HG03280 (cell line): ENCODE results near the gene STPG3.

Experiments
- ATAC-seq: cut with Tn5 transposase; IDR thresholded peaks from one replicate; pipeline ENCODE4 v1.9.1; 2021; ENCODE audit warnings: mild to moderate bottlenecking, moderate library complexity; ENCODE audit not compliant: unreplicated experiment

STPG3 gene

DNA sequence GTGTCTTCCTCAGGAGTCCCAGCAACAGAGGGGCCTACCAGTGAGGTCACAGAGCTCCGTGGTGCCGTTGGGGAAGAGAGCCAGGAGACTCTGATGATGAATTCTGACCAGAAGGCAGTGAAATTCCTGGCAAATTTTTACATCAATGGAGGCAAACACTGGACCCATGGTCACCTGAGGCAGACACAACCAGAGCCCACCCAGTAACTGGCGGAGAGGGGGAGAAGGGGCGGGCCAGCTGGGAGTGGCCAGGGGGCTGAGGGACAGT lies at the start of gene STPG3:
STPG3 (plus strand) TSS at position 93 of the 268 bp plus-strand sequence; CDS start at position 94, 1 bp downstream.
- no peak for ATAC-seq

DNA sequence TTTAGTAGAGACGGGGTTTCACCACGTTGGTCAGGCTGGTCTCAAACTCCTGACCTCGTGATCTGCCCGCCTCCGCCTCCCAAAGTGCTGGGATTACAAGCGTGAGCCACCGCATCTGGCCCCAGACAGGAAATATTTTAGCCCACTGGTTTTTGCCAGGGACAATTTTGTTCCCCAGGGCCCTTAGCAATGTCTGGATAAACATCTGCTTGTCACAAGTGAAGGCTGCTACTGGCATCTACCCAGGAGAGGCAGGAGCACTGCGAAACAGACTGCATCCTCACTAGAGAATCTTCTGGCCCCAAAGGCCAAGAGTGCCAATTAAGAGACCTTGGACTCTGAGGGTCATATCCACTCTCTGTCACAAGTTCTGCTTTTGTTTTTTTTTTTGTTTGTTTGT lies 48.1 kb upstream of the STPG3 start:
- ATAC-seq: no peak

DNA sequence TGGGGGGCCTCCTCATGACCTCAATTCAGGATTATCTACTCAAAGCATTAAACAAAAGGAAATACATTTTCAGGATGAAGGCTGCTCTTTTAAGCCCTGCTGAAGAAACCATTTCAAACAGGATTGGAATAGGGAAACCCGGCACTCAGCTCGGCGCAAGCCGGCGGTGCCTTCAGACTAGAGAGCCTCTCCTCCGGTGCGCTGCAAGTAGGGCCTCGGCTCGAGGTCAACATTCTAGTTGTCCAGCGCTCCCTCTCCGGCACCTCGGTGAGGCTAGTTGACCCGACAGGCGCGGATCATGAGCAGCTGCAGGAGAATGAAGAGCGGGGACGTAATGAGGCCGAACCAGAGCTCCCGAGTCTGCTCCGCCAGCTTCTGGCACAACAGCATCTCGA lies 46.4 kb upstream of the STPG3 start:
- no peak for ATAC-seq

DNA sequence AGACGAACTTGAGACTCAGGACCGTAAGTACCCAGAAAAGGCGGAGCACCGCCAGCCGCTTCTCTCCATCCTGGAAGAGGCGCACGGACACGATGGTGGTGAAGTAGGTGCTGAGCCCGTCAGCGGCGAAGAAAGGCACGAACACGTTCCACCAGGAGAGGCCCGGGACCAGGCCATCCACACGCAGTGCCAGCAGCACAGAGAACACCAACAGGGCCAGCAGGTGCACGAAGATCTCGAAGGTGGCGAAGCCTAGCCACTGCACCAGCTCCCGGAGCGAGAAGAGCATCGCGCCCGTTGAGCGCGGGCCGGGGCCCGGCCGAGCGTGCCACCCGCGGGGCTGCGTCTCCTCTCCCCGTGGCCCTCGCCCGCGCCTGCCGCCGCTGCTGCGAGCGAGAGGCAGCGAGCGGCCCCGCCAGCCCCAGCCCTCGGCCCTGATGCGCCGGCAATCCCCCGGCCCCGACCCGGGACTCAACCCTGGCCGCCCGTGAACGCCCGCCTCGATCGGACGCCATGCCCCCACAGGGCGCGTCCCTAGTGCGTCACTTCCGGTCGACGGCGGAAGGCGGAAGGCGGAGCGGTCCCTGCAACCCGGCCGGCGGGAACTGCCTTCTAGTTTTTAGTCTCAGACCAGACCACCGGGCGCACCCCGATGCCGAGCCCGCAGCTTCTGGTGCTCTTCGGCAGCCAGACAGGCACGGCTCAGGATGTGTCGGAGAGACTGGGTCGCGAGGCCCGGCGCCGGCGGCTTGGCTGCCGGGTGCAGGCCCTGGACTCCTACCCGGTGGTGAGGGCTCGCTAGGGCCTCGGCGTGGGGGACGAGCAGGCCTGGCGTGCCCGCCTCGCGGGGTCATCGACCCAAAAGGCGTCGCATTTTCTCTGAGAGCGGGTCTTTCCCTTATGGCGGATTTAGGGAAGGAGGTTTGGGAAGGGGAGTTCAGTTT lies 45.7 kb upstream of the STPG3 start, which contains the start of the genes NDOR1 and TMEM203:
NDOR1 (plus strand) TSS at position 575 of the 944 bp plus-strand sequence; CDS start at position 653, 78 bp downstream.
TMEM203 (minus strand) TSS at position 523 of the 944 bp plus-strand sequence; CDS start at position 289, 234 bp downstream.
- peak; percentile 47 for ATAC-seq

DNA sequence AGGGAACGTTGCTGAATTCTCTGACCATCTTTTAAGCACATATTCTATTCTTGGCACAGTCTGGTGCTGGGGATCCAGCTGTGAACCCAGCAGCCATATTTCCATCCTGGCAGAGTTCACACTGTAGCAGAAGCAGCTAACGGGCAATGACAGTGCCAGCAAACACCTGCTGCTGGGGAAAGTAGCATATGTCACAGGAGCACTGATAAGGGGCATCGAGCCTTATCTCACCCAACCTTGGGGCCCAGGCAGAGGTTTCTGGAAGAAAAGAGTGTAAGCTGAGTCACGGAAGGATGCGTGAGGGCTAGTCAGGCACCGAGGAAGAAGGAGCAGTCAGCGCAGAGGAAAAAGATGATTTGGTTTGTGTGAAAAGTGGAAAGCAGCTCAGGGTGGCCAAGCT lies 44.5 kb upstream of the STPG3 start:
- no peak for ATAC-seq

DNA sequence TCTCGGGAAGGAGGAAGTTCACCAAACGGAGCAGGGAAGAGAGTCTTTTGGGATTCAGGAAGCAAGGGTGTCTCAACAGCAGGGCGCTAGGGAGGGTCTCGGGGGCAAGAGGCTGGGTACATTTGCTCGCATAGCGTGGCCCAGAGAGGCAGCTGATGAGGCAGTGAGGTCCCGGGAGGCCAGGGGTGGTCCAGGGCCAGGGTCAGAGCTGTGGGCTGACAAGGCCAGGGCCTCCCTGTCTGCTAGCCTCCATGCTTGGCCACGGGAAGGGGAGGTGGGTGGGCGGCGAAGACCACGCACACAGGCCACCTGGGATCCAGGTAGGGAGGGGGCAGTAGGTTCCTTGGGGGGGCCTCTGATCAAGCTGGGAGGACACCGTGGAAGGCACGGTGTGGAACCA lies 39.6 kb upstream of the STPG3 start:
- no peak for ATAC-seq

DNA sequence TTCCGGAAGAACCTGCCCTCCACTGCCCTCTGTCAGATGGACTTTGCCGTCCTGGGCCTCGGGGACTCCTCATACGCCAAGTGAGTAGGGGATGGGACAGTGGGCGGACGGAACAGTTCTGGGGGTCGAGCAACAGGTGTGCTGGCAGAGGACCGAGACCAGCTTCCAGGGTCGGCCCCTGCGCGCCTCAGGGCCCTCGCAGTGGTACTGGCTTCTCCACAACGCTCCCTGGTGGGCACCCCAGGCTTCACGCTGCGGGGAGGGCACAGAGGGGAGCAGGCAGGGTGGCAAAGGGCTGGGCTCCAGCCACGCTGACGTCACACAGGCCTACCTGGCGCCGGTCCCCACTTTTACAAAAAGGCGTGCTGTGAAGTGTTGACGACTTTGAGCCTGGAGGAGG lies 38.6 kb upstream of the STPG3 start:
- ATAC-seq: no peak

DNA sequence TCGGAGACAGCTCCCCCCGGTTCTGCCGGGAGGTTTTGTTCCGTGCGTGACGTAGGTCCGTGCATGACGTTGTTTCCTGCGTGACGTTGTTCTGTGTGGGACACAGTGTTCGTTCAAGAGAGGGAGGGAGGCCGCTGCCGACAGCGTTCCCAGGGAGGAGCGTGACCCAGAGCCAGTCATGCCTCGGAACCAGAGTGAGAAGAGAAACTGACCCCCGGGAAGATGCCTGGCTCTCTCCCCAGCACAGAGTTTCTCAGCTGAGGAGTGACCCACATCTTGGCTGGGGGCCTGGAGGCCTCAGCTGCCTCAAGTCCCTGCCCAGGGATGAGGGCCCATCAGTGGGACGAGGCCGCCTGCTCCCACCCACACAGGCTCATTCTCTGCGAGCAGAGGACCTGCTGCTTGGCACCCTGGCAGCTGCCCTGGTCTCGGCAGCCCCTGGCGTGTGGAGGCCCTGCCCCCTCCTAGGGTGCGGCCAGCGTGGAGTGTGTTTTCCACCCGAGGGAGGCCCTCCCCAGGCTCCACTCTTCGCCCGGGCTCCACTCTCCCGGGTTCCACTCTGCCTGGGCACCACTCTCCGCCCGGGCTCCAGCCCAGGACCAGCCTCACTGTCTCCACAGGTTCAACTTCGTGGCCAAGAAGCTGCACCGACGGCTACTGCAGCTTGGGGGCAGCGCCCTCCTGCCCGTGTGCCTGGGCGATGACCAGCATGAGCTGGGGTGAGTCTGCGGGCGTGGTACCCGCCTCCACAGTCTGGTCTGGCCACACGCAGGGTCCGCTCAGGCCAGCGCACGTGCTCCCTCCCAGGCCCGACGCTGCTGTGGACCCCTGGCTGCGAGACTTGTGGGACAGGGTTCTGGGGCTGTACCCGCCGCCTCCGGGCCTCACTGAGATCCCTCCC lies 37.7 kb upstream of the STPG3 start:
- ATAC-seq: no peak

DNA sequence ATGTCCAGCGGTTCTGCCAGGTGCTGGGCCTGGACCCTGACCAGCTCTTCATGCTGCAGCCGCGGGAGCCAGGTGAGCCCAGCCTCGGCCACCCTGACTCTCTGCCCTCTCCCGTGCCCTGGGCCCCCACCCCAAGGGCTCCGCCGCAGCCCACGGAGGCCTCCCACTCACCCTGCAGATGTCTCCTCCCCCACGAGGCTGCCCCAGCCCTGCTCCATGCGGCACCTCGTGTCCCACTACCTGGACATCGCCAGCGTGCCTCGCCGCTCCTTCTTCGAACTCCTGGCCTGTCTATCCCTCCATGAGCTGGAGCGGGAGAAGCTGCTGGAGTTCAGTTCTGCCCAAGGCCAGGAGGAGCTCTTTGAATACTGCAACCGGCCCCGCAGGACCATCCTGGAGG lies 36.5 kb upstream of the STPG3 start:
- ATAC-seq: no peak

DNA sequence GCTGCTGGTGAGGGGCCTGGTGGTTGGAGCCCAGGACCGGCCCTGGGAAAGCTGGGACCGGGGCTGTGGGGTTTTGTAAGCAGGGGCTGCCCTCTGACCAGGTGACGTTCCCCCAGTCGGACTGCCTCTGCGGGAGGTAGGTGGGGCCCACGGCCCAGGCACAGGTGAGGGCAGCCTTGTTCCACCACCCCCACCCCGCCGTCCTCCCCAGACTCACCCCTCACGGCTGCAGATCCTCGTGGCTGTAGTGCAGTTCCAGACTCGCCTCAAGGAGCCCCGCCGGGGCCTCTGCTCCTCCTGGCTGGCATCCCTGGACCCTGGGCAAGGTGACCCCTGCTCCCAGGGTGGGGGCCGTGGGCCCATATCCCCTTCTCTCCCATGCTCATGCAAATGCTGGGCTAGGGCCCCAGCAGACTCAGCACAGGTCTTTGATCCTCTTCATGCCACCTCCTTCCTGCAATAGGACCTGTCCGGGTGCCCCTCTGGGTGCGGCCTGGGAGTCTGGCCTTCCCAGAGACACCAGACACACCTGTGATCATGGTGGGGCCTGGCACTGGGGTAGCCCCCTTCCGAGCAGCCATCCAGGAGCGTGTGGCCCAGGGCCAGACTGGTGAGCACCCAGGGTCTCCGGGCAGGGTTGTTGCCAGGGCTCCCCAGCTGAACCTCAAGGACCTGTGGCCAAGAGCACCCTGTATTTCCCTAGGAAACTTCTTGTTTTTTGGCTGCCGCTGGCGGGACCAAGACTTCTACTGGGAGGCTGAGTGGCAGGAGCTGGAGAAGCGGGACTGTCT lies 35.7 kb upstream of the STPG3 start:
- no peak for ATAC-seq

DNA sequence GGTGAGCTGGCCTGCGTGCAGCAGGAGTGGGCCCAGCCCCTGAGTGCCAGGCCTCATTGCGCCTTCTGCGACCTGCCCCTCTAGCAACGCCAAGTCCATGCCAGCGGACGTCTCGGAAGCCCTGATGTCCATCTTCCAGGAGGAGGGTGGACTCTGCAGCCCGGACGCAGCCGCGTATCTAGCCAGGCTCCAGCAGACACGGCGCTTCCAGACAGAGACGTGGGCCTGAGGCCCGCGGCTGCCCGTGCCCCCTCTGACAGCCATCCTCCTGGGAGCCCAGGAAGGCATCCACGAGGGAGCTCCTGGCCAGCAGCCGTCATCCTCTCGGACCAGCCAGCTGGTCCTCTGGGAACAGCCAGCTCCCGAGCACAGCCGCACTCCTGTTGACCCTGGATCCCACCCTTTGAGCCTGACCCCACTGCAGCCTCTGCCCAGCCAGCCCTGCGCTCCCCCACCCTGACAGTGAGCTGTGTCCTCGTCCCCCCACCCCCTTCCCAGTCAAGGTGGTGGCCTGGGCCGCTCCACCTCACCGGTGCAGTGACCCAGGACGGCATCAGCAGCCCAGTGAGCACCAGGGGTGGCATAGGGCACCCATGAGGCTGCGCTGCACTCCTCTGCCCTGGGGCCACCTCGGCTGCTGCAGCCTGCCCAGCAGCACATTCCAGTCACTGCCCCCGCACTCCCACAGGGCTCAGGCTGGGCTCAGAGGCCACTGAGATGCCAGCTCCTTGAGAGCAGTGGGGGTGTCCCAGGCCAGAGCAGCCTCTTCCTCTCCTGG lies 34.7 kb upstream of the STPG3 start:
- ATAC-seq: no peak

DNA sequence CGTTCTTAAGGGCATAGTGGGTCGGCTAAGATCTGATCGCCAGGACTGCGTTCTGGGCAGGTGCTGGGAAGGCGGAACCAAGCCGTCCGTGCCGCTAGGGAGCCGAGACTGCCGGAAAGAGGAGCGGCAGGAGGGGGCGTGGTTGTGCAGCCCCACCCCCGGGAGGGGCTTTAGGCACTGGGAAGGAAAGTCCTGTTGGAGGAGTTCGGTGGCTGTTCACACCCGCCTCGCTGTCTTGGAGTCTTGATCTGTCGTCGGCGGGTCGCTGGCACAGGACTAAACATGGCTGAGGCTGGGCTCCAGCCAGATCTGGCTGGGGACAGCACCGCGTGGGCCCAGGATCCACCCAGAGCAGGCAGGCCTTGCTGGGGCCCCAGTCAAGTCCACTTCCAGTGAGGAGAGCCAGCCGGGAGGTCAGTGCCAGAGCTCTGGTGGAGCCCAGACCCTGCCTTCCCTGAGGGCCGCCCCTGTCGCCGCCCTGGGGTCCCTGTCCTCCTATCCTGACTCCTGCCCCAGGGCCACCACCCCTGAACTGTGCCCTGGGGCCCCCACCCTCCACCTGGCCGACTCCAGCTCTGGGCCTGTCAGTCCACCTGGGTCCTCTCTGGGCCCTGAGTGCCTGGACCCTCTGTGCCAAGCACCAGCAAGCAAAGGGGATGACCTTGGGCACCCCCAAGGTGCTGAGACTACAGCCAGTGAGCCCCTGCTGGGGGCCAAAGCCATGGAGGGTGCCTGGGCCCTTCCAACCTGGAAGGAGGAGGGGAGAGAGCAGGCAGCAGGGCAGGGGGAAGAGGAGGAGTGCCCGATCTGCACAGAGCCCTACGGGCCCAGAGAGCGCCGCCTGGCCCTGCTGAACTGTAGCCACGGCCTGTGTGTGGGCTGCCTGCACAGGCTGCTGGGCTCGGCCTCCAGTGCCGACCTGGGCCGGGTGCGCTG lies 33.5 kb upstream of the STPG3 start:
- ATAC-seq: no peak

DNA sequence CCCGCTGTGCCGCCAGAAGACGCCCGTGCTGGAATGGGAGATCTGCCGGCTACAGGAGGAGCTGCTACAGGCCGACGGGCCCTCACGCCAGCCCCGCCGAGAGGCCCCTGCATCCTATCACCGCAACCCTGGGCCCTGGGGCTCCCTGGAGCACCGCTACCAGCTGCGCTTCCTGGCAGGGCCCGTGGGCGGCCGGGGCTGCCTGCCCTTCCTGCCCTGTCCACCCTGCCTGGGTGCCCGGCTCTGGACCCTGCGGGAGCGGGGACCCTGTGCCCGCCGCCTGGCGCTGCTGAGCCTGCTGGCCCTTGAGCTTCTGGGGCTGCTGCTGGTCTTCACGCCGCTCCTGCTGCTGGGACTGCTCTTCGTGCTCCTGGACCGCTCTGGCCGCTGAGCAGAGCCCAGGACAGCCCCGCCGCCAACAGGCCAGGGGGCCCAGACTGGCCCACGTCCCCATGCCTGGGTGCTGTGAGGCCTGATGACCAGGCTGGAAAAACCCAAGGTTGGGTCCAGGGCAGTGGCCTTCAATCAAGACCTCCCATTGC lies 32.8 kb upstream of the STPG3 start:
- no peak for ATAC-seq

DNA sequence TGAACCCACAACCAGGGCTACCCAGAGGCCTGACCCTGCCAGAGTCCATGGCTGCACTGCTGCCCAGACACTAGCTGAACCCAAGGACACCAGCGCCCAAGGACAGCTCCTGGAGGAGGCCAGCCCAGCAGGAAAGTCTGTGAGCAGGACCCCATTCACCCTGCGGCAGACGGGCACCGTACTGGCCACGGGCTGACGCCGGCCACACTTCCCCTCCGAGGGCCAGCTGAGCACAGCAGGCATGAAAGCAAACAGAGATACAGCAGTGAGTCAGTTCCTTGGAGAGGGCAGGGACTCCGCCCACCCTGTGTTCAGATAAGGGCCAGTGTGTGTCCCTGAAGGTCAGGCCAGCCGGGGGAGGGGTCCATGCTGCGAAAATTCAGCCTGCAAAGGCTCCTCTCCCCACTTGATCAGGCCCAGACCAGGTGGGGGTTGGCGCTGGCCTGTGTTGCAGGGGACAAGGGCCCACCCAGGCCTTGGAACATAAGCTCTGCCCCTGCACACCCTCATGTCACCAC lies 32.3 kb upstream of the STPG3 start:
- no peak for ATAC-seq

DNA sequence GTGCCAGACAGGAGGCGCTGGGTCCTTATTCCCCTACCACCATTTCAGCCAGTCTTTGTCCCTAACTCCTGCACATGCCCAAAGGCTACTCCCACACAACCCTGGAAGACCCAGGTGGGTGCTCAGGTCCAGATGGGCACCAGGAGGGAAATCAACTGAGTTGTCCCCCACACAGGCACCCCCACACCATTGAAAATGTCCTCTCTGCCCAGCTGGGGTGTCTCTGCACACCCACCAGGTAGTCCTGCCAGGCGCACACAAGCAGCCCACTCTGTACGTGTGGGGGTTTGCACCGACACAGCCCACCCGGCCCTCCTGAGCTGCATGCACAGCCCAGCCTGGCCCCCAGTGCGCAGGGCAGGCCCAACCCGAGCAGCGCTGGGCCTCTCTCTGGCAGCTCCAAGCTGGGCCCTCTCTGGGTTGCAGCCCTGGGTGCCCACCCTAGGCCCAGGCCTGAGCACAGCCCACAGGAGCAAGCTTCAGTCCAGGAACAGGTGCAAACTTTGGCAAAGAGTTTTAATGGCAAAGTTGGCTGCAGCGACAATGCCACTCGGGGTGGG lies 31.2 kb upstream of the STPG3 start:
- no peak for ATAC-seq

DNA sequence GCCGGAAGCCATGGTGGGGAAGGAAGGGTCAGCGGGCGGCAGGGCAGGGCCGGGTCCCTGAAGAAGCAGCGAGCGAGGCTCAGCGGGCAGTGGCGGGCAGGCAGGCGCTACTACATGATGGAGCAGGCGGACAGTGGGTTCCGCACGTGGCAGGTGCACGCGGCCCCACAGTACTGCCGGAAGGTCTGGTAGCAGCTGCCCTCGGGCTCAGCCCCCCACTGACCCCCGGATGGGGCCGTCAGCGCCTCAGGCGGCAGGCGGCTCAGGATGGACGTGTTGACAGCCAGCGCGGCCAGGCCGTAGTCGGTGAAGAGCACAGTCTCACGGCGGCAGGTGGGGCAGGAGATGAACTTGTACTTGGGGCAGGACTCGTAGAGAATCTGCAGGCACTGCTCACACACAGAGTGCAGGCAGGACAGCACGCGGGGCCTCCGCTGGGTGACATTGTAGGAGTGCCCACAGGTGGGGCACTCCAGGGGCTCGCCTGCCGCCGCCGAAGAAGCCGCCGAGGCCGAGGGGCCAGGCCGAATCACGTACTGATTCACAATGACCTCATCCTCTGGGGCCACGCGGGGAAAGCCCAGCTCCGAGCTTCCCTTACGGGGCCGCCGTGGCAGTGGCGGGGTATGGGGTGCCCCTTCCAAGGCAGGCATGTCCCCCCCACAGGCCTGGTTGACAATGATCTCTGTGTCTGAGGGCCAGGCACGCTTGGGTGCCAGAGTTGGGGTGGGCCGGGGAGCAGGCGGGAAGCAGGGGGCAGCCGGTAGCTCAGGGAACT lies 30.6 kb upstream of the STPG3 start:
- ATAC-seq: no peak

DNA sequence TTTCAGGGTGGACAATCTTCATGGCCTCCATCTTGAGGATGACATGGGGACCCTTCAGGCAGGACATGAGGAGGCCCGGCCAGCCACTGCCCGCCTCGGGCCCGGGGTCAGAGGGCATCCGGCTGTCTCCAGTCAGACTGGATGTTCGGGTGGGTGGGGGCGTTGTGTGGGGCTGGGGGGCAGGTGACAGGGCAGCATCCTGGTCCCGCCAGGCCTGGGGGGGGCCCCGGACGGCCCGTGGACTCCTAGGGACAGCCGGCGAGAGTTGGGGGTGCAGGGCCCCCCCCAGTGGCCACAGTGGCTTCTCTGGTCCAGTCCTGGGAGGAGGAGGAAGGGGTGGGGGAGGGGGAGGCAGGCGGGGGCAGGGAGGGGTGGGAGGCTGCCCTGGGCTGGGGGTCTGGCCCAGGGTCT lies 30.0 kb upstream of the STPG3 start:
- ATAC-seq: no peak
